BE2C (cell line): ENCODE results near the gene CHD1L.

Experiments used
- DNase-seq: peaks from one replicate; pipeline ENCODE4 v3.0.0-alpha.2; 2020
- H3K27me3 ChIP-seq: fragments of 250-450 bp; sonication (Bioruptor Pico); 2 replicates; pipeline ENCODE4 v1.5.1; 2020; ENCODE audit warnings: mild to moderate bottlenecking
- H3K36me3 ChIP-seq: fragments of 250-450 bp; sonication (Bioruptor Pico); 2 replicates; pipeline ENCODE4 v1.5.1; 2020; ENCODE audit warnings: mild to moderate bottlenecking
- H3K4me1 ChIP-seq: fragments of 250-450 bp; sonication (Bioruptor Pico); 2 replicates; pipeline ENCODE4 v1.5.1; 2020
- H3K4me3 ChIP-seq: 2 replicates; pipeline ENCODE4 v1.5.1; 2011; ENCODE audit warnings: low read depth, low read length
- H3K9me3 ChIP-seq: fragments of 250-450 bp; sonication (Bioruptor Pico); 2 replicates; pipeline ENCODE4 v1.5.1; 2020
- TF ChIP-seq, protein P1 (sequence below): IDR thresholded peaks from 2 replicates; pipeline ENCODE4 v1.5.1; 2012; ENCODE audit warnings: mild to moderate bottlenecking, low read depth, low read length

The CHD1L gene

DNA sequence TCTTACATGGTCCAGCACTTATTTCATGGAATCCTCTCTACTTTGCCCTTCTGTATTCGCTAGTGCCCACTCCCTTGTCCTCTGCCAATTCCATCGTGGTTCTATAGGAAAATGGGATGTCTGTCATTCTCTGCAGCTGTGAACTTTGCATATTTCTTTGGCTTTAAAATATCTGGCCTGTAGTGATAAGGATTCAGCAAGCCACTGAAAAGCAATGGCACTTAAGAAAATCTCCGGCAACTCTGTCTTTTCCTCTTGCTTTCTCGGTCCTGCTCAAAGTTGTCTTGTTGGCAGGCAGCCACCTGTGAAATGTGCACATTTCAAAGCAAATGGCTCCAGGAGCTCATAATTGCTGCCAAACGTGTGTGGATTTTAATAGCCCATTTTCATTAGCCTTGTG, 91.8 kb downstream of the CHD1L start:
- no peak overlapping the region for H3K4me3 ChIP-seq
- H3K4me1 ChIP-seq, result no peaks in the 10 kb centered on the region
- DNase-seq, result no peak
- H3K27me3 ChIP-seq, result peaks cover 7% of the 10 kb centered on the region
- no peaks in the 10 kb centered on the region for H3K36me3 ChIP-seq
- TF ChIP-seq, protein P1, sequence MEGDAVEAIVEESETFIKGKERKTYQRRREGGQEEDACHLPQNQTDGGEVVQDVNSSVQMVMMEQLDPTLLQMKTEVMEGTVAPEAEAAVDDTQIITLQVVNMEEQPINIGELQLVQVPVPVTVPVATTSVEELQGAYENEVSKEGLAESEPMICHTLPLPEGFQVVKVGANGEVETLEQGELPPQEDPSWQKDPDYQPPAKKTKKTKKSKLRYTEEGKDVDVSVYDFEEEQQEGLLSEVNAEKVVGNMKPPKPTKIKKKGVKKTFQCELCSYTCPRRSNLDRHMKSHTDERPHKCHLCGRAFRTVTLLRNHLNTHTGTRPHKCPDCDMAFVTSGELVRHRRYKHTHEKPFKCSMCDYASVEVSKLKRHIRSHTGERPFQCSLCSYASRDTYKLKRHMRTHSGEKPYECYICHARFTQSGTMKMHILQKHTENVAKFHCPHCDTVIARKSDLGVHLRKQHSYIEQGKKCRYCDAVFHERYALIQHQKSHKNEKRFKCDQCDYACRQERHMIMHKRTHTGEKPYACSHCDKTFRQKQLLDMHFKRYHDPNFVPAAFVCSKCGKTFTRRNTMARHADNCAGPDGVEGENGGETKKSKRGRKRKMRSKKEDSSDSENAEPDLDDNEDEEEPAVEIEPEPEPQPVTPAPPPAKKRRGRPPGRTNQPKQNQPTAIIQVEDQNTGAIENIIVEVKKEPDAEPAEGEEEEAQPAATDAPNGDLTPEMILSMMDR, result no peak
- H3K9me3 ChIP-seq, result no peaks in the 10 kb centered on the region

- Histone ChIP-seq H3K36me3 (no peaks in the 10 kb centered on the region), H3K27me3 (peaks cover 7% of the 10 kb centered on the region), H3K4me1 (no peaks in the 10 kb centered on the region), H3K4me3 (no peak overlapping the region), H3K9me3 (no peaks in the 10 kb centered on the region)
- TF ChIP-seq, protein P1, result no peak
- DNase-seq, result no peak
Observed at GRCh38 chr1:147336291-147336690, 93.8 kb downstream of the CHD1L start.

GRCh38 chr1:147337040-147337630, 94.7 kb downstream of the CHD1L start:
- Histone ChIP-seq H3K4me3 (no peak overlapping the region), H3K27me3 (peaks cover 7% of the 10 kb centered on the region), H3K9me3 (no peaks in the 10 kb centered on the region), H3K4me1 (no peaks in the 10 kb centered on the region), H3K36me3 (no peaks in the 10 kb centered on the region)
- TF ChIP-seq, protein P1, result no peak
- no peak for DNase-seq

GRCh38 chr1:147338571-147338970, 96.1 kb downstream of the CHD1L start:
- TF ChIP-seq, protein P1, result no peak
- H3K4me1 ChIP-seq, result no peaks in the 10 kb centered on the region
- no peaks in the 10 kb centered on the region for H3K9me3 ChIP-seq
- no peaks in the 10 kb centered on the region for H3K36me3 ChIP-seq
- H3K27me3 ChIP-seq, result peaks cover 7% of the 10 kb centered on the region
- DNase-seq, result no peak
- H3K4me3 ChIP-seq, result no peak overlapping the region

DNA sequence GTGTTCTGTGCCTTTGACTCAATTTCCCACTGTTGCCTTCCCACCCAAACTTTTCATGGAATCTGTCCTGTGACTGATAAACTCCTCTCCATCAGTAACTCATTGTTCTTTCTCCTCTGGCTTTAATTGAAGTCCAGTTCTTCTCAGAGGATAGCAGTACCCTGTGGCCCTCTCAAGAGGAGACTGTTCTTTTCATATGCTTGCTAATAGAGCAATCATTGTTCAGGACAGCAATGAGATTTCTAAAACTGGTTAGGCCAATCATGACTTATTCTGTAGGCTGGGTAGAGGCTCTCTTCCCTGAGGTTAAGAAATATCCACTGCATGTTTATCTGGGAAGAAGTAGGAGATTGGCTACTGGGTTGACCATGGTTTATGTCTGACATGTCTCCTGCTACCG, 98.8 kb downstream of the CHD1L start:
- no peaks in the 10 kb centered on the region for H3K4me1 ChIP-seq
- no peaks in the 10 kb centered on the region for H3K36me3 ChIP-seq
- TF ChIP-seq, protein P1, result no peak
- no peaks in the 10 kb centered on the region for H3K9me3 ChIP-seq
- no peak for DNase-seq
- no peak overlapping the region for H3K4me3 ChIP-seq
- peaks cover 3% of the 10 kb centered on the region for H3K27me3 ChIP-seq
